HG03457 (cell line): ENCODE results near the gene RINT1.
"Not testable (repeated sequence)": the region's sequence is repeated elsewhere in the genome, so short reads cannot be mapped to it uniquely, and the experiment has no call there.

Experiments used
- ATAC-seq: cut with Tn5 transposase; IDR thresholded peaks from one replicate; pipeline ENCODE4 v1.9.1; 2021; ENCODE audit warnings: moderate number of reproducible peaks; ENCODE audit not compliant: unreplicated experiment

Gene RINT1

GRCh38 chr7:105531792-105532671 lies at the start of gene RINT1:
Gene RINT1 (plus strand): TSS chr7:105532201. CDS start chr7:105532316, 115 bp downstream.
- peak; percentile 91 for ATAC-seq

- no peak for ATAC-seq
Measured at GRCh38 chr7:105487579-105488571, 44.1 kb upstream of the RINT1 start.

- no peak for ATAC-seq
Measured at GRCh38 chr7:105489409-105489808, 42.6 kb upstream of the RINT1 start.

- no peak for ATAC-seq
Measured at GRCh38 chr7:105493196-105493922, 38.6 kb upstream of the RINT1 start.

- ATAC-seq: no peak
Measured at GRCh38 chr7:105493923-105494315, 38.1 kb upstream of the RINT1 start.

GRCh38 chr7:105496521-105496920 lies 35.5 kb upstream of the RINT1 start:
- ATAC-seq: no peak

- no peak for ATAC-seq
Measured at GRCh38 chr7:105497016-105497415, 35.0 kb upstream of the RINT1 start.

- ATAC-seq: no peak
Measured at GRCh38 chr7:105502173-105502572, 29.8 kb upstream of the RINT1 start.

GRCh38 chr7:105512415-105512814 lies 19.6 kb upstream of the RINT1 start:
- no peak for ATAC-seq

GRCh38 chr7:105512926-105513526 lies 19.0 kb upstream of the RINT1 start:
- no peak for ATAC-seq

GRCh38 chr7:105515610-105516009 lies 16.4 kb upstream of the RINT1 start:
- ATAC-seq: not testable (repeated sequence)

- no peak for ATAC-seq
Measured at GRCh38 chr7:105519353-105519752, 12.6 kb upstream of the RINT1 start.

GRCh38 chr7:105520620-105521019 lies 11.4 kb upstream of the RINT1 start:
- not testable (repeated sequence) for ATAC-seq

- ATAC-seq: peak; percentile 31
Measured at GRCh38 chr7:105521027-105521716, 10.8 kb upstream of the RINT1 start.

- peak; percentile 73 for ATAC-seq
Measured at GRCh38 chr7:105521717-105522463, 10.1 kb upstream of the RINT1 start, which contains the start of gene PUS7. Gene PUS7 (minus strand): TSS chr7:105522271. CDS start chr7:105508512, 13,759 bp downstream.

GRCh38 chr7:105524423-105524822 lies 7.6 kb upstream of the RINT1 start:
- not testable (repeated sequence) for ATAC-seq

- no peak for ATAC-seq
Measured at GRCh38 chr7:105524840-105525239, 7.2 kb upstream of the RINT1 start.

- ATAC-seq: not testable (repeated sequence)
Measured at GRCh38 chr7:105527737-105528136, 4.3 kb upstream of the RINT1 start.

GRCh38 chr7:105530126-105530525 lies 1.9 kb upstream of the RINT1 start:
- ATAC-seq: no peak
